OCI-LY1 (cell line): Measurements from ENCODE around the gene CCM2.

Source experiments
- H2AFZ ChIP-seq: fragments of 200-600 bp; sonication (generic), shearing (Covaris generic); 2 replicates; pipeline ENCODE4 v1.6.0; 2014; ENCODE audit warnings: antibody characterized with exemption, mild to moderate bottlenecking, low read length
- H3F3A ChIP-seq: fragments of 200-600 bp; sonication (generic), shearing (Covaris generic); 2 replicates; pipeline ENCODE4 v1.6.0; 2014; ENCODE audit warnings: mild to moderate bottlenecking, antibody characterized with exemption, low read length, moderate library complexity; ENCODE audit not compliant: insufficient read depth
- H3K27ac ChIP-seq: fragments of 200-600 bp; sonication (generic); 2 replicates; pipeline ENCODE4 v1.5.1; 2014; ENCODE audit warnings: low read length, mixed run types, mild to moderate bottlenecking, low read depth; ENCODE audit not compliant: poor library complexity, severe bottlenecking
- H3K27me3 ChIP-seq: fragments of 200-600 bp; sonication (generic); 2 replicates; pipeline ENCODE4 v1.6.0; 2014; ENCODE audit warnings: antibody characterized with exemption, mild to moderate bottlenecking, low read length, moderate library complexity; ENCODE audit not compliant: insufficient read depth
- H3K36me3 ChIP-seq: fragments of 200-600 bp; sonication (generic); 2 replicates; pipeline ENCODE4 v1.6.1; 2014; ENCODE audit warnings: mild to moderate bottlenecking, antibody characterized with exemption, low read length, moderate library complexity, mixed read lengths; ENCODE audit not compliant: insufficient read depth
- H3K4me1 ChIP-seq: fragments of 200-600 bp; sonication (generic); 2 replicates; pipeline ENCODE4 v1.5.1; 2014; ENCODE audit warnings: mild to moderate bottlenecking, low read length, moderate library complexity; ENCODE audit not compliant: insufficient read depth, severe bottlenecking
- H3K4me2 ChIP-seq: fragments of 200-600 bp; sonication (generic), shearing (Covaris generic); 2 replicates; pipeline ENCODE4 v1.6.1; 2014; ENCODE audit warnings: low read length
- H3K4me3 ChIP-seq: fragments of 200-600 bp; sonication (generic); 2 replicates; pipeline ENCODE4 v1.5.1; 2014; ENCODE audit warnings: low read length, low read depth, mild to moderate bottlenecking, mixed read lengths; ENCODE audit not compliant: poor library complexity, severe bottlenecking
- H3K79me2 ChIP-seq: fragments of 200-600 bp; shearing (Covaris generic); 2 replicates; pipeline ENCODE4 v1.6.1; 2016; ENCODE audit warnings: mixed run types, low read length, mixed read lengths; ENCODE audit not compliant: insufficient read depth
- H3K9ac ChIP-seq: fragments of 200-600 bp; sonication (generic), shearing (Covaris generic); 2 replicates; pipeline ENCODE4 v1.6.1; 2014; ENCODE audit warnings: mild to moderate bottlenecking, low read length, mixed read lengths
- H3K9me2 ChIP-seq: fragments of 200-600 bp; sonication (generic), shearing (Covaris generic); 2 replicates; pipeline ENCODE4 v1.6.1; 2014; ENCODE audit warnings: low read depth, mild to moderate bottlenecking, low read length, mixed read lengths
- H3K9me3 ChIP-seq: fragments of 200-600 bp; shearing (Covaris generic); 2 replicates; pipeline ENCODE4 v1.6.1; 2014; ENCODE audit warnings: low read length, mixed read lengths
- H4K20me1 ChIP-seq: fragments of 200-600 bp; sonication (generic), shearing (Covaris generic); 2 replicates; pipeline ENCODE4 v1.6.0; 2016; ENCODE audit warnings: mild to moderate bottlenecking, low read length; ENCODE audit not compliant: insufficient read depth
- CTCF ChIP-seq: fragments of 200-600 bp; sonication (generic), shearing (Covaris generic); IDR thresholded peaks from 2 replicates; pipeline ENCODE4 v1.5.1; 2017; ENCODE audit warnings: mild to moderate bottlenecking, antibody characterized with exemption, low read length, moderate library complexity, mixed read lengths
- EZH2 ChIP-seq: fragments of 200-600 bp; sonication (generic), shearing (Covaris generic); IDR thresholded peaks from 2 replicates; pipeline ENCODE4 v1.8.0; 2017; ENCODE audit warnings: borderline replicate concordance, mixed run types, mild to moderate bottlenecking, antibody characterized with exemption, low read length, moderate library complexity, mixed read lengths

The CCM2 gene

GRCh38 chr7:45065031-45065995 is 65.3 kb downstream of the CCM2 start:
- Histone ChIP-seq H3K9ac (no peak overlapping the region), H4K20me1 (0 out of 2 replicates have a peak, but pooled peaks cover 2% of the 10 kb centered on the region), H3K4me1 (no peaks in the 10 kb centered on the region), H3F3A (no peaks in the 10 kb centered on the region), H3K36me3 (peaks cover 95% of the 10 kb centered on the region), H3K27ac (no peak overlapping the region), H3K9me3 (no peaks in the 10 kb centered on the region), H3K4me2 (no peak overlapping the region), H3K79me2 (peaks cover 35% of the 10 kb centered on the region), H3K4me3 (no peak overlapping the region), H3K27me3 (no peaks in the 10 kb centered on the region), H3K9me2 (no peaks in the 10 kb centered on the region), H2AFZ (no peak overlapping the region)
- no peak for TF ChIP-seq CTCF
- no peak for TF ChIP-seq EZH2

GRCh38 chr7:45066409-45066808 is 66.4 kb downstream of the CCM2 start:
- no peak overlapping the region for H3K9ac ChIP-seq
- no peak overlapping the region for H3K4me2 ChIP-seq
- no peaks in the 10 kb centered on the region for H3F3A ChIP-seq
- peaks cover 24% of the 10 kb centered on the region for H3K79me2 ChIP-seq
- H4K20me1 ChIP-seq = no peaks in the 10 kb centered on the region
- peaks cover 95% of the 10 kb centered on the region for H3K36me3 ChIP-seq
- no peaks in the 10 kb centered on the region for H3K9me3 ChIP-seq
- H3K9me2 ChIP-seq = no peaks in the 10 kb centered on the region
- H3K4me3 ChIP-seq = no peak overlapping the region
- TF ChIP-seq EZH2 = no peak
- TF ChIP-seq CTCF = no peak
- H3K4me1 ChIP-seq = no peaks in the 10 kb centered on the region
- H3K27ac ChIP-seq = no peak overlapping the region
- no peaks in the 10 kb centered on the region for H3K27me3 ChIP-seq
- H2AFZ ChIP-seq = no peak overlapping the region

GRCh38 chr7:45067582-45067981 is 67.6 kb downstream of the CCM2 start:
- TF ChIP-seq CTCF (no peak), EZH2 (no peak)
- no peak overlapping the region for H3K4me3 ChIP-seq
- no peaks in the 10 kb centered on the region for H3K9me2 ChIP-seq
- no peak overlapping the region for H3K9ac ChIP-seq
- H3K27me3 ChIP-seq = no peaks in the 10 kb centered on the region
- H3K4me2 ChIP-seq = no peak overlapping the region
- H3K36me3 ChIP-seq = peaks cover 95% of the 10 kb centered on the region
- H4K20me1 ChIP-seq = no peaks in the 10 kb centered on the region
- H3K9me3 ChIP-seq = no peaks in the 10 kb centered on the region
- H2AFZ ChIP-seq = no peak overlapping the region
- H3K27ac ChIP-seq = no peak overlapping the region
- peaks cover 13% of the 10 kb centered on the region for H3K79me2 ChIP-seq
- no peaks in the 10 kb centered on the region for H3F3A ChIP-seq
- H3K4me1 ChIP-seq = no peaks in the 10 kb centered on the region
